GM18502 (cell line): ENCODE measurements around the gene ATG9B.

Experiments
- ATAC-seq: cut with Tn5 transposase; IDR thresholded peaks from one replicate; pipeline ENCODE4 v1.9.1; 2021; ENCODE audit warnings: mild to moderate bottlenecking; ENCODE audit not compliant: unreplicated experiment, poor library complexity

Gene ATG9B, protein sequence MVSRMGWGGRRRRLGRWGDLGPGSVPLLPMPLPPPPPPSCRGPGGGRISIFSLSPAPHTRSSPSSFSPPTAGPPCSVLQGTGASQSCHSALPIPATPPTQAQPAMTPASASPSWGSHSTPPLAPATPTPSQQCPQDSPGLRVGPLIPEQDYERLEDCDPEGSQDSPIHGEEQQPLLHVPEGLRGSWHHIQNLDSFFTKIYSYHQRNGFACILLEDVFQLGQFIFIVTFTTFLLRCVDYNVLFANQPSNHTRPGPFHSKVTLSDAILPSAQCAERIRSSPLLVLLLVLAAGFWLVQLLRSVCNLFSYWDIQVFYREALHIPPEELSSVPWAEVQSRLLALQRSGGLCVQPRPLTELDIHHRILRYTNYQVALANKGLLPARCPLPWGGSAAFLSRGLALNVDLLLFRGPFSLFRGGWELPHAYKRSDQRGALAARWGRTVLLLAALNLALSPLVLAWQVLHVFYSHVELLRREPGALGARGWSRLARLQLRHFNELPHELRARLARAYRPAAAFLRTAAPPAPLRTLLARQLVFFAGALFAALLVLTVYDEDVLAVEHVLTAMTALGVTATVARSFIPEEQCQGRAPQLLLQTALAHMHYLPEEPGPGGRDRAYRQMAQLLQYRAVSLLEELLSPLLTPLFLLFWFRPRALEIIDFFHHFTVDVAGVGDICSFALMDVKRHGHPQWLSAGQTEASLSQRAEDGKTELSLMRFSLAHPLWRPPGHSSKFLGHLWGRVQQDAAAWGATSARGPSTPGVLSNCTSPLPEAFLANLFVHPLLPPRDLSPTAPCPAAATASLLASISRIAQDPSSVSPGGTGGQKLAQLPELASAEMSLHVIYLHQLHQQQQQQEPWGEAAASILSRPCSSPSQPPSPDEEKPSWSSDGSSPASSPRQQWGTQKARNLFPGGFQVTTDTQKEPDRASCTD

DNA sequence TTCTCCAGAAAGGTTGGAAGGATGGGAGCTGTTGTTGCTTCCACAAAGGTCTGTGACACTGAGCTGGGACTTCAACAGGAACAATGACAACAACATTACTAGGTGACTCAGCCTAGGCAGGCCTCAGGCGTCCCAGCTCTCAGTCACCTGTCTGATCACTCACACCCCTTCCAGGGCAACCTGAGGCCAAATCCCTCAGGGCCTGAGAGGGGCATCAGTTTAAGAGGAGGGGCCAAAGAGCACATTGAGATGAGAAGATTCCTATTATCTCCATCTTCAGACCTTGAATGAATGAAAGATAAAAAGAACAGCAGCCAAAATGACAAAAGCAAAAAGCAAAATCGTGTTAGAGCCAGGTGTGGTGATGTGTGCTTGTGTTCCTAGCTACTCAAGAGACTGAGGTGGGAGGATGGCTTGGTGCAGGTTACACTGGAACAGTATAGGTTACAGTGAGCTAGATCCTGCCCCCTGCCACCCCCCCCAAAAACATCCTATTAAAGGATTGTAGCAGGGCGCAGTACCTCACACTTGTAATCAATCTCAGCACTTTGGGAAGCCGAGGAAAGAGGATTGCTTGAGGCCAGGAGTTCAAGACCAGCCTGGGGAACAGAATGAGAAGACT lies at the start of gene ATG9B:
Gene ATG9B (minus strand): TSS at position 60 of the 622 bp plus-strand sequence. CDS start 71 bp downstream, outside the sequence.
- no peak for ATAC-seq

DNA sequence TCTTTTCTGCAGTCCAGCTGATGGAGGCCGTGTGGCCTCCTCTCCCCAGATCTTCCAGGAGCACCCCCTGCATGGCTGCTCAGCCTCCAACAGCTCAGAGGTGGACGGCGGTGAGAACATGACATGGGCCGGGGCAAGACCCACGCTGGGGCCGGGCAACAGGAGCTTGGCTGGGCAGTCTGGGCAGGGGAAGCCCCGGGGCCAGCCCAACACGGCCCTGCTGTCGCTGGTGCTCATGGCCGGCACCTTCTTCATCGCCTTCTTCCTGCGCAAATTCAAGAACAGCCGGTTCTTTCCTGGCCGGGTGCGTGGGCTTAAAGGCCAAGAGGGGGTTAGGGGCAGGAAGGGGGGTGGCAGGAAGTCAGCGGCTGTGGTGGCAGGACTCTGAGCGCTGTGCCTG lies 49.7 kb upstream of the ATG9B start:
- ATAC-seq = no peak

DNA sequence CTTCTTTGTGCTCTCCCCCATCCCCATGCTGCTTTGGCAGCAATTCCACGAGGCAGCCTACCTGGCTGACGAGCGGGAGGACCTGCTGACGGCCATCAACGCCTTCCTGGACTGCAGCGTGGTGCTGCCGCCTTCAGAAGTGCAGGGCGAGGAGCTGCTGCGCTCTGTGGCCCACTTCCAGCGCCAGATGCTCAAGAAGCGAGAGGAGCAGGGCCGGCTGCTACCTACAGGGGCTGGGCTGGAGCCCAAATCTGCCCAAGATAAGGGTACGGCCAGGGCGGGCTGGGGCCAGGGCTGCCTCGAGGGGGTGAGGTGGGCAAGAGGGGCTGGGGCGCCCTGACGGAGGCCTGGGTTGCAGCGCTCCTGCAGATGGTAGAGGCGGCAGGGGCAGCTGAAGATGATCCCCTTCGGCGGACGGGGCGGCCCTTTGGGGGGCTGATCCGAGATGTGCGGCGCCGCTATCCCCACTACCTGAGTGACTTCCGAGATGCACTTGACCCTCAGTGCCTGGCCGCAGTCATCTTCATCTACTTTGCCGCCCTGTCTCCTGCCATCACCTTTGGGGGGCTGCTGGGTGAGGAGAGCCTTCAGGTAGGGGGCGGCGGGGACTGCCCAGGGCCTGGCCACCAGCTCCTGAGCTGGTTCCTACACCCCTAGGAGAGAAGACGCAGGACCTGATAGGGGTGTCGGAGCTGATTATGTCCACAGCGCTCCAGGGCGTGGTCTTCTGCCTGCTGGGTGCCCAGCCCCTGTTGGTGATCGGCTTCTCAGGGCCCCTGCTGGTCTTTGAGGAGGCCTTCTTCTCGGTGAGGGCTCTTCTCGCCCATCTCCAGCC lies 47.0 kb upstream of the ATG9B start:
- no peak for ATAC-seq

DNA sequence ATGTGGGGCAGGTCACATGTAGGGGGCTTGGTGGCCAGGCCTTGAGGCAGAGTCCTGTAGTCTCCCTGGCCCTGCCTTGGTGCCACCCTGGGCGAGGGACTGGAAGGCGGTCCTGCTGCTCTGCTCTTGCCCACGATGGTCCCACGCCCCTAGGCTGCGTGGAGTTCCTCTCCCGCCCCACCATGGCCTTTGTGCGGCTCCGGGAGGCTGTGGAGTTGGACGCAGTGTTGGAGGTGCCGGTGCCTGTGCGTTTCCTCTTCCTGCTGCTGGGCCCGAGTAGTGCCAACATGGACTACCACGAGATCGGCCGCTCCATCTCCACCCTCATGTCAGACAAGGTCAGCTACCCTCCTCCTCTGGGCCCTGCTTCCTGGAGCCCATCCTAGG lies 46.3 kb upstream of the ATG9B start:
- ATAC-seq = no peak

DNA sequence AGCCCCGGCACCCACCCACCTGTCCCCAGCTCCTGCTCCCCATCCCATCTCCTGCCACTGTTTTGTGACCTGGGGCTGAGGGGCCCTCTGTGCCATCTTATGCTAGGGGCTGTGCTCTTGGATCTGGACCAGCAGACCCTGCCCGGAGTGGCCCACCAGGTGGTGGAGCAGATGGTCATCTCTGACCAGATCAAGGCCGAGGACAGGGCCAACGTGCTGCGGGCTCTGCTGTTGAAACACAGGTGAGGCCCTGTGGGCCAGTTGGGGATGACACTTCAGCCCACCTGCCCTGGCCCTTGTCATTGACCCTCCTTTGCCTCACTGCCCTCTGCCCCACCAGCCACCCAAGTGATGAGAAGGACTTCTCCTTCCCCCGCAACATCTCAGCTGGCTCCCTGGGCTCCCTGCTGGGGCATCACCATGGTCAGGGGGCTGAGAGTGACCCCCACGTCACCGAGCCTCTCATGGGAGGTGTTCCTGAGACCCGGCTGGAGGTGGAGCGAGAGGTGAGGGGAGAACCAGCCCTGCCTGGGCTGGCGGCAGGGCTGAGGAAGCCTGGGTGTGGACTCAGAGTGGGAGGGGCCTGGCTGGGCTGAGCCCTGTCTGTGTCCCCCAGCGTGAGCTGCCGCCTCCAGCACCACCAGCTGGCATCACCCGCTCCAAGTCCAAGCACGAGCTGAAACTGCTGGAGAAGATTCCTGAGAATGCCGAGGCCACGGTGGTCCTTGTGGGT lies 45.7 kb upstream of the ATG9B start:
- ATAC-seq = no peak

DNA sequence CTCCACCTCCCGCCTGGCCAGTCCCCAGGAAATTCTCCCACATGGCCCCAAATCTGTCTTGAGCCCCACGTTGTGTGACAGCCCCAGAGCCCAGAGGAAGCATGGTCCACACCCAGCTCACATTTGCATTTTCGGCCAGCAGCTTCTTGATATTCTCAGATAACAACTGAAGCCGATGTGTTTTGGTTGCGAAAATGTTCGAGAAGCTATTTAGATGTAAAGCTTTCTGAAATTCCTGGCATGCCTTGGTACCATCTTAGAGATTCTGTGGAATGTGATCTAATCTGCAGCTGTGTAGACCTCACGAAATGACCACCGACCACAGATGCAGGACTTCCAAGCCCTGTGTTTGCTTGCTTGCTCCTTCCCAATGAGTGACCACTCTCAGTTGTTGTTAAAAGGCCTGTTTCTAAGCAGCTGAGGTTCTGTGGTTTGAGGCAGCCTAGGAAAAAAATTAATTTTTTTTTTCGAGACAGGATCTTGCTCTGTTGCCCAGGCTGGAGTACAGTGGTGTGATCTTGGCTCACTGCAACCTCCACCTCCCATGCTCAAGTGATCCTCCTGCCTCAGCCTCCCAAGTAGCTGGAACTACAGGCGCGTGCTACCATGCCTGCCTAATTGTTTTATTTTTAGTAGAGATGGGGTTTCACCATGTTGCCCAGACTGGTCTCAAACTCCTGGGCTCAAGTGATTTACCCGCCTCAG lies 43.9 kb upstream of the ATG9B start:
- ATAC-seq = no peak

DNA sequence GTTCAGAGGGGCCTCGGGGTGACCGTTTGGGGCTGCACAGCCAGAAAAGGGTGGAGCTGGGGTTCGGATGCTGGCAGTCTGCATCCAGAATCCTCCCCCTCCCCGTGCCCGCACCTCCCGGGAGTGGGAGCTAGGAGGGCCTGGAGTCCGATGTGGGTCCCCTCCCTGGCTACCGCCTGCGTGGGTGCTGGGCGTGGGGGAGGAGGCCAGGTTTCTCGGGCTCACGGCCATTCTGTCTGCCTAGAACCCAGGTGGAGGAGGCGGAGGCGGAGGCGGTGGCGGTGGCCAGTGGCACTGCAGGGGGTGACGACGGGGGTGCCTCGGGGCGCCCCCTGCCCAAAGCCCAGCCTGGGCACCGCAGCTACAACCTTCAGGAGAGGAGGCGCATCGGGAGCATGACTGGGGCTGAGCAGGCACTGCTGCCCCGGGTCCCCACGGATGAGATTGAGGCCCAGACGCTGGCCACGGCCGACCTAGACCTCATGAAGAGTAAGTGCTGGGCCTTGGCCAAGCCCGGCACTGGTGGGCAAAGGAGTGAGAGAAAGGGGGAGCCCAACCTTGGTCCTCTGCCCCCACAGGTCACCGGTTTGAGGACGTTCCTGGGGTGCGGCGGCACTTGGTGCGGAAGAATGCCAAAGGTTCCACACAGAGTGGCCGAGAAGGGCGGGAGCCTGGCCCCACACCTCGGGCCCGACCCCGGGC lies 42.1 kb upstream of the ATG9B start:
- no peak for ATAC-seq

DNA sequence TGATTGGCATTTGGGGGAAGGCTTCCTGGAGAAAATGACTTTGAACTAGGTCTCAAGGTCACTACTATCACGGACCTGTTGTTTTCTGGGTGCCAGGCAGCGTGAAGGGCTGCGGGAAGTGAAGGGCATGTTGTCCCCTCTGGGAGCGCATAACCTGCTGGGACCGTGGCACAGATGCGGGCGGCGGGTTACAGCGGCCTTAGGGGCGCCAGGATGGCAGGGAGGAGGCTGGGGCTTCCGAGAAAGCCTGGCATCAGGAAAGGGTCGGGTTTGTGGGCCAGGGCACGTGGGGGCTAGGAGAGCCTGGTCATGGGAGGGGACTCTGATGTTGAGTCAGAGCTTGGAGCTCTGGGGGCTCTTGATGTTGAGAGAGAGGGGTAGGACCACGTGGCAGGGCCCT lies 41.2 kb upstream of the ATG9B start:
- no peak for ATAC-seq

DNA sequence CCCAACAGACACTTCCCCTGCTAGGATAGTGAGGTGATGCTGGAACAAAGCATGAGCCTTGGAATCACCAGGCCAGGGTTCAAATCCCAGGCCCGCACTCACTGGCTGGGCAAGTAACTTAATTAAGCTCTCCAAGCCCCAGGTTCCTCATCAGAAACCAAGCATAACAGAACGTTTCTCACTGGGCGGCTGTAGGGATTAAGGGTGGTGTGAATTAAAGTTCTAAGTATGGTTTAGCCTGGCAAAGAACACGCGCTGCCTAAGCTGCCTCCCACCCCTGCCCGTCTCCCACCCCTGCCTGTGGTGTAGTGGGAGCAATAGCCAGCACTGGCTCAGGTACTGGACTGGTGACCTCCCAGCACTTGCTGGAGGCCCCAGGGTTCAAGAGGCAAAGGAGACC lies 40.7 kb upstream of the ATG9B start:
- no peak for ATAC-seq

DNA sequence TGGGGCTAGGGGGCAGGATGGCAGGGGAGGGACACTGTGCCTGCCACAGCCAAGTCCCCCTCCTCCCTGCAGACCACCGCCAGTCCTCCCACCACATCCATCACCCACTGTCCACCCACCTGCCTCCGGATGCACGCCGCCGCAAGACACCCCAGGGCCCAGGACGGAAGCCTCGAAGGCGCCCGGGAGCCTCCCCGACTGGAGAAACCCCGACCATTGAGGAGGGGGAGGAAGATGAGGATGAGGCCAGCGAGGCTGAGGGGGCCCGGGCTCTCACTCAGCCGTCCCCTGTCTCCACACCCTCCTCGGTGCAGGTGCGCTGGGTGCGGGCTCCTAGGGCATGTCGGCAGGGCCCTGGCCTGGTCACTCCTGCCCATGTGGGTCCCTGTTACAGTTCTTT lies 40.2 kb upstream of the ATG9B start:
- no peak for ATAC-seq

DNA sequence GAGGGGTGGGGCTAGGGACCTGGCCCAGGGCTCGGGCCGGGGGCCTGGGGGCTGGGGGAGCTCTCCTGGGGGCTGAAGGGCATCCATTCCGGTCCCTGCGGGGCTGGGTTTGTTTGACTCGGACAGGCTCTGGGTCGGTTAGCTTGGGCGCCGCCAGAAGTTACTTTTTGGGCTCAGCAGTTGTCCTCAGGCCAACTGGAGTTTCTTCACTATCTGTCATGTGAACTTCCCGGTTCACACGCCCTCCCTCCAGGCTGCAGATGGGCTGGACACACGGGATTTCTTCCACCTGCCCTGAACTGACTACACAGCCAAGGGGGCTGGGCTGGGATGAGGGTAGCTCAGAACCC lies 38.9 kb upstream of the ATG9B start:
- no peak for ATAC-seq

DNA sequence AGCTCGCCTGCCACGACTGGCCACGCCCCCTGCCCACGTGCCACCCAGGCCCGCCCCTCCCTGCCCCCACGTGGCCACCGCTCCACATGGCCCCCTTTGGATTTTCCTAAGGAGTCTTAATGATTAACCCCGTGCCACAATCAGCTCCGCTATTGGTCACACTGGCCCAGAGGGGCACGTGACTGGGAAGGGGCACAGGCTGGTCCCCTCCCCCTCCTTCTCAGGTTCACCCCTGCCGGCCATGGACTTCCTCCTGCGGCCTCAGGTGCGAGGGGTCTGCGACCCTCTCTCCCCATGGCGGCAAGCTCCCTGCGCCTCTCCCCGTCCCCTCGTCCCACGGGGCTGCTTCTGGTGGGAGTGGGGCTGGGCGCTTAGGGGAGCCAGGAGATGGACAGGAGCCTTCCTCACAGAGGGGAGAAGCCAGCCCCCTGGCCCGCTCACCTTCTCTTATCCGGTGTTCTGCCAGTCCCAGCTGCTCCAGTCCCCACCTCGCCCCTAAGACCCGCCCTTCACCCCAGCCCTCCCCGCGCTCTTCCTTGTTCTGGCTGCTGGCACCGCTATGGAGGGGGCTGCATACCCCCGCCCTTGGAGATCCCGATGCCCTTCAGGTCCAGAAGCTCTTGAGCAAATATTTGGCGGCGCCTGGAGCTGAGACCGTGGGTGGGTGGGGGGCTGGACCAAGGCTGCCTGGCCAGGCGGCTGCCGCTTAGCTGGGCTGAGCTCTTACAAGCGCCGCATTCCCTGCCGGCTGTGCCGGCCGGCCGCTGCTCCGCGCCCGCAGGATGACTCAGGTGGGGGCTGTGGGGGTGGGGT lies 38.3 kb upstream of the ATG9B start:
- ATAC-seq = no peak

DNA sequence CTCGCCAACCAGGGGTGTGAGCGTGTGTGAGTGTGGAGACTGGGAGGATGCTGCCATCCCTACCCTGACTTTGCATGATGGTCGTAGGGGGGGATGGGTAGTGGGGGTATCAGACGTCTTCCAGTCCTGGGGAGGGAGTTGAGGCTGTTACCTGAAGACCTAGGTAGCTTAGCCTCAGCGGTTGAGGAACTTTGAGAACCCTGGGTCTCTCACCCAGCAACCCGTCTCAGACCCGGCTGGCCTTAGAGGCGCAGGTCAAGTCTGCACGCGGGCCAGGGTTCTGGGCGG lies 37.8 kb upstream of the ATG9B start:
- ATAC-seq = no peak

DNA sequence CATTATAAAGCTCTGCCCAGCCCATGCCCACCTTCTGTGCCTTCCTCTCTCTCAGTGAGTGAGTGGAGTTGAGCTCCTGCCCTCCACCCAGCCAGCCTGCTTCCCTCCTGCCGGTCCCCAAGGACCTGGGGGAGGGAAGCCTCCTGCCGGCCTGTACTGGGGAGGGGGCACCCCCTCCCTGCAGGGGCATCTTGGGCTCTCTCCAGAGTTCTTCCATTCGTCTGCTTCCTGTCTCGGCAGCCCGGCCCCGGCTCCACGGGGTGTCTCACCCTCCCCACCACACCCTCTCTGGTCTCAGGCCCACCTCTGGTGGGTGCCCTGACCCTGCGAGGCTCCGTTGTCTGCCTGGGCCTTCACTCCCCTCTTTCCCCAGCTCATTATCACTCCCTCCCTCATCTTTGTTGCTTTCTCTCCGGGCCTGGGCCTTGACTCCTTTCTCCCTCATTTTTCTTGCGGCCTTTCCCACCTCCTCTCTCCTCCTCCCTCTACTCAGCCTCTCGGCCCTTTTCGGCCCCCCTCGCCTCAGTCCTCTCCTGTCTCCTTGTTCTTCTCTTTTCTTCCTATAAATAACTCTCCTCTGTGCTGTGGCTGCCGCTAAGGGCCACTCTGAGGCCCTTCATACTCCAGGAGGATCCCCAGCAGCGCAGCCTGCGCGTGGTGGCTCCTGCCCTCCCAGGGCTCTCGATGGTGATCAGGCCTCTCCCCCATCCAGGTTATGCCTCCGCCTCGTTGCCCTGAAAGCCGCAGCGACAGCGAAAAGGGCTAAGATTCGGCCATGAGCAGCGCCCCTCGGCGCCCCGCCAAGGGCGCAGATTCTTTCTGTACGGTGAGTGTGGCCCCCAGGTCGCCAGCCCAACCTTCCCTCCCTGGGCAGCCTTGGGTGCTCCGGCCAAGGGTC lies 37.2 kb upstream of the ATG9B start:
- ATAC-seq = no peak

DNA sequence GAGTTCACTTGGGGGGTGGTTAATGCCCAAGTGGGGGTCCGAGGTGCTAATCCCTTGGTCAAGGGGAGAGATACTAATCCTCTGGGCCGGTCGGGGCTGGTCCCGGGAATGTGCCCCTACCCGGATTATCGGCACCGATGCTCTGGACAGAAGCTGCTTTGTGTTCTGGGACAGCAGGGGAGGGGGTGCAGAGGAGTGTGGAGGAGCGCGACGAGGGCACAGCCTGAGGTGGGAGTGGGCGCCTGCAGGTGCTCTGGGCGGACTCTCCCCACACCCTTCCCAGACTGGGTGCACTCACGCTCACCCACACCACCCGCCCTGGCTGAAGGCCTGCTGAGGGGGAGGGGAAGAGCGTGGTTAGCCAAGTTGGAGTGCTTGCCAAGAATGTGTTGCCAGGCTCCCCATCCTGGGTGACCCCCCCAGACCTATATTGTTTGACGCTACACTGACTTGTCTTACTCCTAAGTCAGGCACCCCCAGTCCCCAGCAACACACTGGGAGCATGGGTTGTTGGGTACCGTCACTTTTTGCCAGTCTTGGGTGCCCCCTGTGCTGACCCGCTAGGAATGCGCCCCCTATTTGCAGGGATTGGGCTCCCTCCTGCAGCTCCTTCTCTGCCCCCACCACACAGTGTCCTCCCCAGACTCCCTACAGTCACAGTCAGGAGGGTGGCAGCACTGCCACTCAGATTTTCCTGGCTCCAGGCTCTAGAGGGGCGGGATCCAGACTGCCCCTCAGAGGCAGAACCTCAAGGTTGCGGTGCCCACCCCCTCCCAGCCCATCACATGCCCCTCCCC lies 36.3 kb upstream of the ATG9B start:
- ATAC-seq = no peak

DNA sequence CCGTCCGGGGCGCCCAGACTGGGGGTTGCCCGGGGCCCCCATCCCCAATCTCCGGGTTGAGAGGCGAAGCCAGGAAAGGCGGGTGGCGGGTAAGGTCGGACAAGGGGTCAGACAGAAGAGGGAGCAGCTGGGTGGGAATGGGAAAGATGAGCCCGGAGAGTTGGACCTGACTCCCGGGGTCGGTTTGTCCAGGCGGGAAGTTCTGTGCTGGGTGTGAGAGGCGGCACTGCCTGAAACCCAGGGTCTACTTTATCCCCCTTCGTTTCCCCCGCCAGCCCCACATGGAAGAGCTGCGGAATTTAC lies 35.8 kb upstream of the ATG9B start:
- ATAC-seq = no peak
